K562 (cell line): ENCODE data around the gene RAD50. TPM values are rescaled to one million over a fixed set of nuclear protein-coding genes. Genes with fewer than 3 reads are reported as not detected.

ENCODE experiments used
- AFF4 ChIP-seq: sonication (generic); formaldehyde crosslinking; IDR thresholded peaks from 2 replicates; pipeline ENCODE4 v1.8.0; 2023; ENCODE audit warnings: mild to moderate bottlenecking, missing genetic modification reagents
- E4F1 ChIP-seq: fragments of 250-450 bp; sonication (Bioruptor Pico); IDR thresholded peaks from 2 replicates; pipeline ENCODE4 v1.5.0; 2021; ENCODE audit warnings: mild to moderate bottlenecking, borderline replicate concordance
- HINFP ChIP-seq: fragments of 450-650 bp; conservative IDR thresholded peaks from 2 replicates; pipeline ENCODE4 v1.6.1; 2016; ENCODE audit warnings: missing genetic modification characterization, low read depth, mild to moderate bottlenecking, control low read depth, missing compliant biosample characterization
- KLF13 ChIP-seq: fragments of 450-650 bp; IDR thresholded peaks from 2 replicates; pipeline ENCODE4 v1.6.1; 2016; ENCODE audit warnings: missing genetic modification characterization, low read depth, mild to moderate bottlenecking, missing compliant biosample characterization, moderate library complexity, borderline replicate concordance
- NCOA1 ChIP-seq: fragments of 450-650 bp; IDR thresholded peaks from 2 replicates; pipeline ENCODE4 v1.6.1; 2016; ENCODE audit warnings: low read depth
- NR0B1 ChIP-seq: fragments of 450-650 bp; IDR thresholded peaks from one replicate; pipeline ENCODE4 v1.6.1; 2018; ENCODE audit warnings: mild to moderate bottlenecking, moderate library complexity; ENCODE audit not compliant: partially characterized antibody
- TCF3 ChIP-seq: sonication (generic); formaldehyde crosslinking; IDR thresholded peaks from 2 replicates; pipeline ENCODE4 v1.4.0; 2020; ENCODE audit warnings: mild to moderate bottlenecking, missing genetic modification reagents
- ZNF263 ChIP-seq: sonication (generic); formaldehyde crosslinking; IDR thresholded peaks from 2 replicates; pipeline ENCODE4 v1.8.0; 2022; ENCODE audit warnings: mild to moderate bottlenecking, missing genetic modification reagents, borderline replicate concordance
- polyA plus RNA-seq, 8 experiments: library from polyadenylated mRNA; depleted of rRNA in 4 of 8; stranded (reverse) in 5 of 8; unstranded in 3 of 8; fragments of >200 nt; fragmentation: Nextera tagmentation in 2 of 8; fragmentation: Illumina TruSeq in 1 of 8; extraction: Ambion mirVana in 2 of 8; extraction: Trizol in 1 of 8; gene quantifications; 2 replicates each; pipeline versions ENCODE4 v1.2.1 to v1.2.3, GENCODE V29; 2011 to 2014; ENCODE audit warnings: inconsistent platforms in 1 of 8, missing spikeins in 1 of 8
- total RNA-seq, 7 experiments: library from RNA; depleted of rRNA in 6 of 7; stranded (reverse); fragments of >200 nt in 6 of 7; fragmentation: Illumina TruSeq in 2 of 7; extraction: Trizol in 2 of 7; gene quantifications; 2 replicates each; pipeline versions ENCODE4 v1.2.1 to v1.2.3, GENCODE V29; 2011 to 2021; ENCODE audit warnings: low replicate concordance in 1 of 7

The RAD50 gene
- total and polyA plus RNA-seq, 9 of the 15 experiments (the other 6 are each of a cell fraction or from before 2014, with no cell fraction given), result 15.3 to 74.2 (median 44.1) TPM

GRCh38 chr5:132666310-132667123 is 109.7 kb downstream of the RAD50 start (continued):
- TF ChIP-seq E4F1 (CRISPR knock-in tag) (peak; percentile 84), HINFP (tag) (peak; percentile 93), NCOA1 (no peak), NR0B1 (no peak), TCF3 (CRISPR knock-in tag) (peak; percentile 58), ZNF263 (CRISPR knock-in tag) (no peak), AFF4 (CRISPR knock-in tag) (peak; percentile 79; the same call in 1 of the 2 replicates), KLF13 (tag) (peak; percentile 76)
